ENCODE data around the gene RBM34.

- TF ChIP-seq CTCF (IDR thresholded peaks at IDR 0.05 in 2 of 3, conservative IDR thresholded peaks at IDR 0.05 in 1 of 3; ENCODE audit: control insufficient read depth in 2 of 3, extremely low read depth in 1 of 3, insufficient read depth in 1 of 3, low read depth in 3 of 3, low read length in 3 of 3): no peak
- TF ChIP-seq CBFB (IDR thresholded peaks at IDR 0.05; ENCODE audit: low read depth): no peak
- no peak for TF ChIP-seq SMAD1 (IDR thresholded peaks at IDR 0.05; ENCODE audit: low read depth, partially characterized antibody)
- no peak for TF ChIP-seq SP1 (IDR thresholded peaks at IDR 0.05; ENCODE audit: low read depth, low read length)
Observed at GRCh38 chr1:235169986-235170385, 8.9 kb upstream of the RBM34 start.

Data from GM12878 (cell line).